ENCODE measurements around the gene STRA6.

Gene STRA6

DNA sequence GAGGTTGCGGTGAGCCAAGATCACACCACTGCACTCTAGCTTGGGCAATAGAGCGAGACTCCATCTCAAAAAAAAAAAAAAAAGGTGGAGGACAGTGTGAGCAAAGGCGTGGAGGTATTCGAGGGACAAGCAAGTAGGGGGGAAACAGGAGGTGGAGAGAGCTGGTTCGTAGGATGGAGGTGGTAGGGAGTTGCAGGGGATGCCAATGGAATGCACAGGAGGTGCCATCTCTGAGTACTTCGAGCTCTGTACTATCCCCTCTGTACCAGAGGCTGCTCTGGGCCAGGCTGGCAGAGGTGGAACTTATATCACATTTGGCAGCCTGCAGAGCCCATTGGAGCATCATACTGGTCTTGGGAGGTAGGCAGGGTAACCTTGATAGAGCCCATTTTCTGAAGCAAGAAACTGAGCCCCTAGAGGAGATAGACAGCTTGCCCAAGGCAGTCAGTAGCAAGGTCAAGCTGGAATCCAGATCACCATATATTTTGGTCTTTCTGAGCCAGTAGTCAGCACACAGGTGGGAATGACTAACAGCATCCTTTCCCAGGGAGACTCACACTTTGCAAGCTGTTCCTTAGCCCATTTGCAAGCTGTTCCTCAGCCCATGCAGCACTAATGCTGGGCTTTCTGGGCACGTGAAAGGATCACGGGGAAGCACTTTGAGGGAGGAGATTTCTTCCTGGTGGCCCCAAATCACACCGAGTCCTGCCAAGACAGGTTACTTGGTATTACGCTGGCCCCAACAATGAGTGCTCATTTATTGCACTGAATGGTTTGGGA is 24.4 kb upstream of the STRA6 start:
- no peak for DNase-seq

DNA sequence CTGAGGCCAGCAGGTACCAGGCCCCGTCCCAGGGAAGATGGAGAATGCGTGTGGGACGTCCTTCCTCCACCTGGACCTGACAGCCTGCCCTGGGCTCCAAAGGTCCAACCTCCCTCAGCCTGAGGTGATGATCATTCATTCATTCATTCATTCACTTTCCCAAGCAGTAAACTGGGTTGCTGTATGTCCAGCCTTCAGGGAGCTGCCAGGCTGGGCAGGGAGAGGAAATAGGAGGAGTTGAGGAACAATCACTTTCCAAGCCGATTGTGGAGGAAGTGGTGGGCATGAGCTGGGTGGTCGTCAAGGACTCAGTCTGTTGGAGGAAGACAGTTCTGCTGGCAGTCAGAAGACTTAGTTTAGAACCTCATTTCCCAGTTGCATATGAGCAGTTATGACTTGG is 23.3 kb upstream of the STRA6 start:
- no peak for DNase-seq

DNA sequence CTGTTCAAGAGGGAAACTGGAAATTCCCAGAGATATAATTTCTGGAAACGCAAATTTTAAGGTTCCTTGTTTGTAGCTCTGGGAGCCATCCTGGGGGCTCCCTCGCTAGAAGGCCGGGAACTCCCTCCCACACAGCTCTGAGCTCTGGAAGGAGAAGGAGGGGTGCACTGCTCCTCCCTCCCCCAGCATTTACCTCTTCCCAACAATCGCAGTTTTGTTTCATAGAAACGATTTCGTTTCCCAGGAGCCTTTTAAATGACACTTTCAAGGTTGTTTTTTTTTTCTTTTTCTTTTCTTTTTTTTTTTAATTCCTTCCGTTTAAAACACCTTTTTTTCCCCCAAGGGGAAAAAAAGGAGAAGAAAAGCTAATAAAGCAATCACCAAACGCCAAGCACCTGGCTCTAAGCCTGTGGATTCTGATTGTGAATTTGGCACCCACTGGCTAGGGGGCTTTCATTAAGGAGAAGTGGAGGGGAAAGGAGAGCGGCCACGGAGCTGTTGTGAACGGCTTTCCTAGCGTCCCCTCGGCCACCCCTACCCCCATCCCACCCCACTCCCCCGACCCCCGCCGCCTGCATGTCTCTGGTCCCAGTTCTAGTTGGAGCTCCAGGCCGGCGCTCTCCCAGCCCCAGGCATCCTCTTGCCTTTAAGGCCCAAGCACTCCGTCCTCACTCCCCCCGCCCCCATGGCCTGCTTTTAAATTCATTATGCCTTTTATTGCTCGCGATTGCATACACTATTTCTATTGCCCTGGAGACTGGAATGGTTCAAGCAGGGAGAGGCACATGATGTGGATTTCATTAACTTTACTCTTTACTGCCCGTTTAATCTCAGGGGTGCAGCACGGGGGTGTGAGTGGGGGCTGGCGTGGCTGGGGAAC is 19.9 kb upstream of the STRA6 start:
- DNase-seq: no peak

DNA sequence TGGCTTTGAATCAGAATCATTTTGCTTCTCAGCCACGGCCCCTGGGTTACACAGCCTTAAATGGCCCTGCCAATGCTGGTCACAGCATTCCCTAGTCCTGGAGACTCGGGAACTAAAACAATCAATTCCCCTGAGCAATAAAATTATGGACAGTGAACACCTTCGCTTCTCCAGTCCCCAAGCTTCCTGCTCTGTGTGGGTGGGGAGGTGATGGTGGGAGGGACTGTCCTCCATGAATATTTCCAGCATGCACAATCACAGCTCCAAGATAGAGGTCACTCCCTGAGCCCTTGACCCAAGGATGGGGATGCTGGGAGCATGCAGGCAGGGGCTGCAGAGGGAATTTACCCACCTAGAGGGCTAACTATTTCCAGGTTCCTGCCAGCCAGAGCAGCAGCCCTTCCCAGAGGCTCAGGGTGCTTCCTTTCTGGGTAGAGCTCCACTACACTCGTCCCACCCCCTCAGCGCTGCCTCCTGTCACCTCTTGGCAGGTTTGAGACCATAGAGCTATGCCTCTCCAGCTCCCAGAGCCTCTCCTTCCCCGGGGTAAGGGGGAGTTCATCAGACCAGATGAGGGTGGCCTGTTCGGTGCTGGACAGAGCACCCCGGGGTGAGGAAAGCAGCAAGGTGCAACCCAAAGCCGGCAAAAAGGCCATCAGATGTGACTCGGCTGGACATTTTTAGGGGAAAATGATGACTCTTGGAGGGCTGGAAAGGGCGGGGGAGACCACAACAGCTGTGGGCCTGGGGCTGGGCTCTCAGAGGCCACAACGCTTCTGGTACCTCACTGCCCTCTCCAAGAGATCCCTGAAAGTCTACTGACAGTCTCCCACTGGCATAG is 19.0 kb upstream of the STRA6 start:
- no peak for DNase-seq

DNA sequence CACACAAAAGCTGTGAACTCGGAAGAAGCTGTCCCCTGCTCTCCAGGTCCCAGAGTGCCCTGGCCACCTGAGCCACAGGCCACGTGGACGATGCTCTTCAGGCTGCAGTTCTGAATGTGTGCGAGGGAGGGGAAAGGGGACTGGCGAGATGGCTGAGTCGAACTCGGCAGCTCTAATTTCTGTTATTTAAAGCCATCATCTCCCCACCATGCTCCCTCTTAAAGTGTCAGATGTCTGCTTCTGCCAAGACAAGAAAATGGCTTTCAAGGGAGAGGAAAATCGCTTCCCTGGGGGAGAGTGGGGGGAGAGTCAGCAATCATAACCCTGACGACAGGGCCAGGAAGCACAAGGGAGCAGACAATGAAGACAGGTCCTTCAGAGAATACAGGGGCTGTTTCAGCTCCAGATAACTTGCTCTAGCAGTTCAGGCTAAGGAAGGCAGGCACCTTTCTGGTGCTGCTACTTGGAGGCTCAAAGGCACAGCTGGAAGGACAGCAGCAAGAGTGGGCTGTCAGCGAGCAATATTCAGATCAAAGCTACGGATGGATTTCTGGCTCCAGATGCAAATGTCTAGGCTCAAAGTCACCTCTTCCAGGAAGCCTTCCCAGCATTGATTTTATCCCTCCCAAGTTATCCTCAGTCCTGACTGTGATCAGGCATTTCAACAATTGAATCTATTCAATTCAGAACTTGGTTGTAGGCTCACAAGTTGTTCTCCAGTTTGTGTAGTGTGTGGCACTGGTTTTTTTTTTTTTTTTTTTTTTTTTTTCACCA is 18.1 kb upstream of the STRA6 start:
- no peak for DNase-seq

DNA sequence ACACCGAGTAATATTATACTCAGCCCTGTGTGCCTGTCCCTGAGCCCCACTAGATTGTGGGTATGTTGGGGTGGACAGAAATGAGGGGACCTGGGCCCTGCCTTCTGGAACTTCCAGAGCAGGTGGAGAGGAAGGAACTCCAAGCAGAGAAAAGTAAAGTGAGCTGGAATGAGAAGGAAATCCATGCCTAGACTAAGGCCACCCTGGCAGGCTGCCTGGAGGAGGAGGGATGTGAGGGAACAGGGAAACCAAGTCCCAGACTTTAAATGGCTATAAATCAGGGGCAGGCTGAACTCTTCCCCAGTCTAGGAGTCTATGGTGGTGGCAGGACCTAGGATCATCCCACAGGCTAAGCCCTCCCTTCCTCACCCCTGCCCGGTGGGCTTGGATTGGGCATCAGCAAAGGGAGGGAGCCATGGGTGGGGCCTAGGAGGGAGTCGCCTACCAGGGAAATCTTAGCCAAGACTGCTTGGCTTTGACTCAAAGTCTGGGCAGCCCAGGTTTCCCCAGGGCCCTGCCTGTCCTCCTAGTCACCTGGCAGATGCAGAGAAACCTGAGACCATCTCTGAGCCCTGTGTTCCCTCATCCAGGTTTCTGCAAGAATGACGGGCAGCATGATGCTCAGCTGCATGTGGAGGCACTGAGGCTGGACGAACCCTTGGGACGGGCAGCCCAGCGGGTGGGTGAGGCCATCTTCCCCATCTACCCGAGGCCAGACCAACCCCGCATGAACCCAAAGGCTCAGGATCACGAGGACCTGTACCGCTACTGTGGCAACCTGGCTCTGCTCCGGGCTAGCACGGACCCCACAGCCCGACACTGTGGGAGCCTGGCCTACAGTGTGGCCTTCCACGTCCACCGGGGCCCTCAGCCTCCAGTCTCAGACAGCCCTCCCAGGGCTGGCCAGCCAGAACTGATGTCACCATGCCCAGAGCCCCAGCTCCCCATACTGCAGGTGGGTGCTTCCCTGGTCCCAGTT is 15.6 kb upstream of the STRA6 start:
- DNase-seq: no peak

DNA sequence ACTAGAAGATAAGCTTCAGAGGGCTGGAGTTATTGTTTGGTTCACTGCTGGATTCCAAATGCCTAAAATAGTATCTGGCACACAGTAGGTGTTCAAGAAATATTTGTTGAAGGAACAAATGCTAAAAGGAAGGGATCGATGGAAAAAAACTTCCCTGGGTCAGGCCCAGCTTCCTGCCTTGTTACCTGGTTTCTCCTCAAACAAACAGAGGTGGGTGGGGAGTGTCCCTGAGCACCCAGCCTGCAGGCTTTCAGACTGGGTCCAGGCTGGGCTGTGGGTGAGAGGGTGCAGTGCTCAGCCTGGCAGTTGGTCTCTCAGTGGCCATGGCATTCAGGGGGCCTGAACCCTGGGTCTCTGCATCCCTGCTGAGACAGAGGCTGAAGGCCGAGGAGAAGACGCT is 14.4 kb upstream of the STRA6 start:
- DNase-seq: no peak

DNA sequence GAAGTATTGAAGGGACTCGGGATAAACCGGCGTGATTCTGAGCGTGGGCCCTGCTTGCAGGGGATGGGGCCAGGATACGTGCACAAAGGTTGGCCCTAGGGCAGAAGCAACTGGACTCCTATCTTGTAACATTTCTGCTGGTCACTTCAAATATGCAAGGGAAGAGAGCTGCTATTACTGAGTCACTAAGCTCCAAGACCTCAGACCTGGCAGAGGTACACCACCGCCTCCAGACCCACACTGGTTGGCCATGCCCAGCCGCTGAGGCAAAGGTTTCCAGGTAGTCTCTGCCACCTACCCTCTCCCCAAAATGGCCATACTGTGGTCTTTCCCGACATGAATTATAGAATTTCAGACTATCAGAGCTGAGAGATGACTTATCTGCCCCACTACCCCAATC is 13.4 kb upstream of the STRA6 start:
- no peak for DNase-seq

DNA sequence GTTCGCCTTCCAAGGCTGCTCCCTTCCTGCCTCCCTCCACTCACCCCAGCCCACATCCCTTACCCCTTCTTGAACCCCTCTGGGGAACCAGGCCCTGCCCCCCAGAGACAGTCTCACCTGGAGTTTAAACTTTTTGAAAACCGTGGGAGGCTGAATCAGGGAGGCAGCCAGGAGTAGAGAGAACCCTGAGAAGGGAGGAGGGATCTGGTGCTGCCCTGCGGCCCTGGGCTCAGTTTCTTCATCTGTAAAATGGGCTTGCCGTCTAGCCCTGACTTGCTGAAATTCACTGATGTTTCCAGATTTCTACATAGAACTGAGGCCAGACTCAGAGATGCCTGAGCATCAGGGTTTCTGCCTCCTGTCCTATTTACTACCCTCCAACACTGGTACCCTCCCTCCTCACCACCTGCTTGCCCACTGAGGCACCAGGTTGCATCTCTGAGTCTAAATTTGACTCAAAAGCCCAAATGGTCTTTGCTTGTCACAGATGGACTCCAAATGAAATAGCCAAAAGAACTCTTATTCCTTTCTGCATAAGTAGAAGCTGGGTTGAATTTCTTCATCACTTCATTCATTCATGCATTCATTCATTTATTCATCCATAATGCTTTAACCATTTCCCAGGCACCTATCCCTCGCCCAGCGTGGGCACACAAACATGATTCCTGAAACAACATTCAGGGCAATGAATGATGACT is 11.9 kb upstream of the STRA6 start:
- no peak for DNase-seq

DNA sequence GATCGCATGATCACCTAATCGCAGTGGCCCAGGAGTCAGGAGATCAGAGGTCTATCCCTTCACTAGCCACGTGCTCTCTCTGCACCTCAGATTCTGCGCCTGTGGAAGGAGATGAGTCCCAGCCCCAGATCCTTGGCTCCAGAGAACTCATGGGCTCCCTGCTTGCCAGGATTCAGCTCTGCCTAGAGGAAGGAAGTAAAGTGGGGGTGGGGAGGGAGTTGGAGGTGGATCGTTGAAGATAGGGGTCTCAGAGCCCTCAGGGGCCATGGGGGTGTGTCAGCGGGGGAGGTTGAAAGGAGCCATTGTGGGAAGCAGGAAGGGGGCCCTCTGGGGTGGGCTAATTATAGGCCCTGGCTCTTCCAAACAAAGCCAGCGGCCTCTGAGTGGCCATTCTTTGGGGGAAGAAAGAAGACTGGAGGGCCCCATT is 11.3 kb upstream of the STRA6 start:
- no peak for DNase-seq

DNA sequence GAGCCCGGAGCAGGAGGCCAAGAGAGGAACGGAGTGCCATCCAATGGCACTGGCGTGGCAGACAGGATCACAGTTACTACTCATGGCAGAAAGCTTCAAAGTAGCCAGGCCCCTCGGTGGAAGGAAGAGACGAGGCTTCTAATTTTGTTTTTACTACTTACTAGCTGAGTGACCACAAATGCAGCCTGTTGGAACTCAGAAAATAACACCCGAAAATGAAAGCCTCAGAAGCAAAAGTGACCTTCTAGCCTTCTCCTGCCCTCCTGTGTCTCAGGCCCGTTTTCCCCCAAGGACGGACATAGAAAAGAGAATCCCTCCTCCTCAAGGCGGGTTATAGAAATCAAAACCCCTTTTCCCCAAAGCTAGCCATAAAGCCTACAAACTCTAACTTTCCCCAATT is 9.9 kb upstream of the STRA6 start:
- DNase-seq: no peak

DNA sequence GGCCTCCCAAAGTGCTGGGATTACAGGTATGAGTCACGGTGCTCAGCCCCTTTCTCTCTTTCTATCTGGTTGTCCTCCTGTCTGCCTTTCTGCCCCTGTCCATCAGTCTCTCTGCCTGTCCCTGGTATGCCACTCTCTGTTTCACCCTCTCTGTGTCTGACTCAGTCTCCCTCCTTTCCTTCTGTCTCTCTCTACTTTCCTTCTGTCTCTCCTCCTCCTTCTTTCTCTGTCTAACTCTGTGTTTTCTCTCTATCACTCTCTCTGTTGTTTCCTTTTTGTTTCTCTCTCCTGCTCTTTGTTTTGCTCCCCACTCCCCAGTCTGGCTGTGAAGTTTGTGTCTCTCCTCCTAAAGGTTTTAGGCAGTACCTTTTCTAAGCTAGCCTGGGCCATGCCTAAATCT is 9.1 kb upstream of the STRA6 start:
- no peak for DNase-seq

DNA sequence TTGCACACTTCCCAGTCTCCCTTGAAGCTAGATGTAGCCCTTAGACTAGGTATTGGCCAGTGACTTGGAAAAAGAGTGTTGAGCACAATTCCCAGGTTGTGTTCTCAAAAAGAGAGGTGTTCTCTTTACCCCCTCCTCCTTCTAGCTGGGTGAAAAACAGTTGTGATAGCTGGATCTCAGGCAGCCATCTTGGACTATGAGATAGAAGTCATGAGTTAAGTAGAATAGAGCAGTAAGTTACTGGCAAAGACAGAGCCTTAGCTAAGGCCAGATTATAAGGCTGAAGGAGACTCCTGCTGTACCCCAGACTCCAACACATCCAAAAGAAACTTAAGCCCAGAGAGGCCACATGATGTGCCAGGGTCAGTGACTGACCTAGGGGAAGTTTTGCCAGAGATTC is 8.1 kb upstream of the STRA6 start:
- DNase-seq: no peak

DNA sequence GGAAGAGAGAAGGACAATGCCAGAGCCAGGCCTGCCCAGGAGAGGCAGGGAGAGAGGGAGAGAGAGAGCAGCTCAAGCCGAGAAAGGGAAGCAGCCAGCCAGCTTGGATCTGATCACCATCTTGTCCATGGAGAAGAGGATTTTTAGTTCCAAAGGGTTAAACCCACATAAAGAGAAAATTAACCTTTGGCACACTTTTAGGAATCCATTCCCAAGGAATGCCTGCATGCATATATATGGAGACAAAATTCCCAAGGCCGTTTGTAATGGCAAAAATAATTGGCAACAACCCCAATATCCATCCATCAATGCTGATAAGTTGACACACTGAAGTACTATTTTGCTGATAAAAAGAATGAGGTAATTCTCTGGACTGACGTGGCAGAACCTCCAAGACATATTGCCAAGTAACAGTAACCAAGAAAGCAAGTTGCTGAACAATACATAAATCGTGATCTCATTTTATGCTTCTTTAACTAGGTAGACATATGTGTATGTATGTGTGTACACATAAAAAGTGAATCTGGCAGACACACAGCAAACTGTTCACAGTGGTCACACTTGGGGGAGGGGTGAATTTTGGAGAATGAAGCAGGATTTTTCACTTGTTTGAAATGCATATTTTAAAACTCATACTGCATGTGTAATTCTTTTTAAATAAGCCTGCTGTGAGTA is 7.5 kb upstream of the STRA6 start:
- no peak for DNase-seq

DNA sequence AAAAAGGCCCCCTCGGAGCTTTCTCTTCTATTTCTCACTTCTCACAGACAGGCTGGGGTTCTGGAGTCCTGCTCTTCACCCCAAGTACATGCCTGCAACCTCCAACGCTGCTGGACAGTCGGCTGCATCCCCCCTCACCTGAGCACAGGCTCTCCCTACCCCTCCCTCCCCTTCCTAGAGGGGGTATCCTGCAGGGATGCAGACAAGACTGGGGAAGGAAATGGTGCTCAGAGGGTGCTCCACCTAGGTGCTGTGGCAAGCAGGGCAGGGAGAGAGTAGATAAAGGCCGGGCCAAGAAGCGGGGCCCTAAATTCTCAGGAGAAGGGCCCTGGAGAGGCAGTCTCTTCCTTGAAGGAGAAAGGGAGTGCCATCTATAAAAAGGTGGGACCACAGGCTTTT is 7.0 kb upstream of the STRA6 start:
- no peak for DNase-seq

DNA sequence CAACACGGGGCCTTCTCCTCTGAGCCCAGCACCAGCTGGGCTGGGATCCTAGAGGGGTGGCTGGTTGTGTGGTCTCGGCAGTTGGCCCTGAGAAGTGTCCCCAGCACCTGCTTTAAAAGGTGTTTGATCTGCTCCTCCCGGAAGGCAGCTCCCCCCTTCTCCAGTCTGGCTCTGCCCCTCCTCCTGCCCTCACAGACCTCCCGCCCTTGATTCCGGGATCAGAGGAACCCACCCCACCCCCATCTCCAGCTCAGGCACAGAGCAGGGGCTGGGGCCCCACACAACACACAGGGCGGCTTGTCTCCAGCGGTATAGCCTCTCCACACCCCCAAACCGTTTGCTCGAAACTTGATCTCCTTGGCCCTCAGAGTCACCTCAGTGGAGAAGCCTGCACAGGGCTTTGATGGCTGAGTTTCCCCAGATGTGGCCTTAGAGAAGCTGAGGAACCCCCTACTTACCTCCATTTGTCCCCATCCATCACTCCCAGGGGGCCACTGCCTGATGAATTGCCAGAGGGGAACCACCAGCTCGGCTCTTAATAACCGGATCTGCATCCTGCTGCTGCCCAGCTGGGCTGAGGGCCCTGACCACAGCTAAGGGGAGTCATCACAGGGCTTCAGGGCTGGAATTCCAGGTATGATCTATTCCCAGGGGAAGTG is 6.4 kb upstream of the STRA6 start:
- DNase-seq: no peak

DNA sequence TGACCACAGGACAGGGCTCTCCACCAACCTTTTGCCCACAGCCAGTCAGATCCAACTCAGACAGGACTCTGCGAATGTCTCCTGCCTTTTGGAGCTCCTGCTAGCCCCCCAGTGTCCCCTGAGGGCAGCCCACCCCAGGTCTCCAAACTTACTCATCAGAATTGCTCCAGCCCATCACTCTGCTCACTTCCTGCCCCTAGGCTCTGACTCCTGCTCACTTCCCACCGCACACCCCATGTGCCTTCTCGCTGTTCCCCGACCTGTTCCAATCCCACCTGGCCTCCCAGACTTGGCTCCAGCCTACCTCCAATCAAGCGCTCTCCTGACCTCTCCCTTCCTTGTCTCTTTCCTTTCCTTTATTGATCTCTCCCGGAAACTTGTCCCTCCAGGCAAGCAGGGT is 5.9 kb upstream of the STRA6 start:
- DNase-seq: no peak

DNA sequence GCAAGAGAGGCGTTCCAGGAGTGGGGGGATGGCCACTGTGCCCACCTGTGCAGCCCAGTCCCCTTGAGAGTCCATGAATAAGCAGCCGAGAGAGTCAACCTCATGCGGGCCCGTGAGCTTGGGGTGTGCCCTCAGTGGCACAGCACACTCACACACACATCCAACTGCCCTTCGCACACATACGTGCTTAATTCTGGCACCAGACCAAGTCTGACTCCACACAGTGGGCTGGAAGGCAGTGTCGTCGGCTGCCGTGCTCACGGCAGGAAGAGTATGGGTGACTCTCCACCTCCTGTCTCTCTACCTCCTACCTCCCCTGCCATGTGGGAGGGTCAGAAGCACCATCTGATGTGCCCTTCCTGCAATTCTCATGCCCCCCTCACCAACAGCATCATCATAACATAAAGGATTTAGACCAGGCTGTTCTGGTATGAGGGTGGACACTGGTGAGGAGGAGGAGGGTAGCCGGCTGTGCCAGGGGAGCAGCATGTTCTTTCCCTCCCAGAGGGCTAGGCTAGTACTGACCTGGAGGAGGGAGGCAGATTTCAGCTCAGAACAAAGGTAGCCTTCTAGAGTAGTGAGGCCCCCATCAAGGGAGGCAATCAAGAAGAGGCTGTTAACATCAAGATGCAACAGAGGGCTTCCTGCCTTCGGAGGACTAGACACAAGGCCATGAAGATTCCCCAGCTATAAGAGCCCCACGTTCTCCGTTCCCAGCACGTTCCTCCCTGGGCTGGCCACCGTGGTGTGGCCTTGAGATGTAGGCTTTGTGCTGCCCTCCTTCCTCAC is 5.3 kb upstream of the STRA6 start:
- DNase-seq: no peak

DNA sequence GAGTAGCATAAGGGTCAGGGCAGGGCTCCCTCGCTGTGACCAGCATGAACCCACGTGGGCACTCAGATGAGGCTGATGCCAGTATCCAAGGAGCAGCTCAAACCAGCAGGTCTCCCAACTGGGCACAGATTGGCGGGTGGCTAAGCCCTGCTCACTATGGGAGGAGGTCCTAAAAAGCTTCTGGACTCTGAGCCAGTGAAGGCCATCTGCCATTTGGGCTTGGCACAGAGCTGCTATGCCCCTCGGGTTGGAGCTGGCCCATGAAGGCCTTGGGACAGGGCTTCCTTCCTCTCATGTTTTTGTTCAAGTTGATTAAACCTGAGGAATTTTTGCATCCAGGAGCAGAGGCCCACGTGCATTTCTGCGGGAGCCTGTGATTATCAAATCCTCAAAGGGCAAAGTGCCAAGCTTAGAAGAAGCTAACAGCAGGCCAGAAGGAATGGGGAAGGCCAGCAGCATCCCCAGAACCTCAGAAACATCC is 4.3 kb upstream of the STRA6 start:
- no peak for DNase-seq

Data from stimulated activated CD4-positive, alpha-beta T cell treated with anti-CD3 and anti-CD28 coated beads, Interleukin-1b, Interleukin-23, amount 100 ng/mL, for 48 hours (primary cell).